HepG2 (cell line): ENCODE data around the gene MIDN. TPM values are rescaled to one million over a fixed set of nuclear protein-coding genes. Genes with fewer than 3 reads are reported as not detected.
A peak's percentile ranks its signal among the peaks of the same experiment; 100 is the strongest.

ENCODE experiments used
- ARNT ChIP-seq: fragments of 450-650 bp; IDR thresholded peaks from 2 replicates; pipeline ENCODE4 v1.6.1; 2017
- KAT2B ChIP-seq: fragments of 150-350 bp; IDR thresholded peaks from 2 replicates; pipeline ENCODE4 v1.6.1; 2014; ENCODE audit warnings: low read depth, low read length, borderline replicate concordance
- KLF13 ChIP-seq: sonication (generic); formaldehyde crosslinking; IDR thresholded peaks from 2 replicates; pipeline ENCODE4 v1.4.0; 2020; ENCODE audit warnings: mild to moderate bottlenecking, missing genetic modification reagents
- LCORL ChIP-seq, 2 experiments: fragments of 450-650 bp in 1 of 2; sonication (generic) in 1 of 2; formaldehyde crosslinking in 1 of 2; IDR thresholded peaks; 2 replicates each; pipeline versions ENCODE4 v1.5.0 to v1.6.1; 2017 to 2020; ENCODE audit warnings: antibody characterized with exemption in 1 of 2, missing genetic modification reagents in 1 of 2
- MXD4 ChIP-seq: IDR thresholded peaks from 2 replicates; pipeline ENCODE4 v1.6.1; 2016; ENCODE audit warnings: mild to moderate bottlenecking, missing biosample characterization, missing genetic modification reagents
- SOX5 ChIP-seq: IDR thresholded peaks from 2 replicates; pipeline ENCODE4 v1.6.1; 2016; ENCODE audit warnings: borderline replicate concordance
- YEATS2 ChIP-seq: sonication (generic); formaldehyde crosslinking; IDR thresholded peaks from 2 replicates; pipeline ENCODE4 v1.4.0; 2020; ENCODE audit warnings: missing genetic modification reagents, borderline replicate concordance
- ZC3H4 ChIP-seq: sonication (generic); formaldehyde crosslinking; IDR thresholded peaks from 2 replicates; pipeline ENCODE4 v1.4.0; 2020; ENCODE audit warnings: missing genetic modification reagents, borderline replicate concordance
- ZFP62 ChIP-seq: sonication (generic); formaldehyde crosslinking; IDR thresholded peaks from 2 replicates; pipeline ENCODE4 v1.4.0; 2020; ENCODE audit warnings: missing genetic modification reagents
- ZNF10 ChIP-seq: sonication (generic); formaldehyde crosslinking; IDR thresholded peaks from 2 replicates; pipeline ENCODE4 v1.4.0; 2020; ENCODE audit warnings: mild to moderate bottlenecking, low read depth, missing genetic modification reagents, borderline replicate concordance
- ZNF12 ChIP-seq: sonication (generic); formaldehyde crosslinking; IDR thresholded peaks from 2 replicates; pipeline ENCODE4 v1.5.0; 2020; ENCODE audit warnings: missing genetic modification reagents
- ZNF263 ChIP-seq: sonication (generic); formaldehyde crosslinking; IDR thresholded peaks from 2 replicates; pipeline ENCODE4 v1.4.0; 2020; ENCODE audit warnings: missing genetic modification reagents
- ZNF34 ChIP-seq: sonication (generic); formaldehyde crosslinking; IDR thresholded peaks from 2 replicates; pipeline ENCODE4 v1.4.0; 2020; ENCODE audit warnings: mild to moderate bottlenecking, missing genetic modification reagents, borderline replicate concordance
- ZNF570 ChIP-seq: sonication (generic); formaldehyde crosslinking; IDR thresholded peaks from 2 replicates; pipeline ENCODE4 v1.4.0; 2020; ENCODE audit warnings: mild to moderate bottlenecking, missing genetic modification reagents, borderline replicate concordance
- ZNF724P ChIP-seq: sonication (generic); formaldehyde crosslinking; IDR thresholded peaks from 2 replicates; pipeline ENCODE4 v1.8.0; 2022; ENCODE audit warnings: missing genetic modification reagents, borderline replicate concordance
- polyA plus RNA-seq, 8 experiments: library from polyadenylated mRNA; depleted of rRNA in 3 of 8; stranded (reverse) in 7 of 8; unstranded in 1 of 8; fragments of >200 nt; fragmentation: Illumina TruSeq in 4 of 8; extraction: Trizol in 4 of 8; gene quantifications; 2 replicates each; pipeline versions ENCODE4 v1.2.1 to v1.2.3, GENCODE V29; 2011 to 2016; ENCODE audit warnings: low read depth in 4 of 8, missing spikeins in 1 of 8, mixed read lengths in 1 of 8; ENCODE audit not compliant: insufficient read depth in 1 of 8
- total RNA-seq, 5 experiments: library from RNA; depleted of rRNA; stranded (reverse); fragments of >200 nt; fragmentation: Illumina TruSeq; extraction: Trizol; gene quantifications; 2 replicates each; pipeline ENCODE4 v1.2.3, GENCODE V29; 2016; ENCODE audit warnings: low read depth in 1 of 5
- TF ChIP-seq, protein P1 (sequence below): sonication (generic); formaldehyde crosslinking; IDR thresholded peaks from 2 replicates; pipeline ENCODE4 v1.4.0; 2020; ENCODE audit warnings: mild to moderate bottlenecking, missing genetic modification reagents
- TF ChIP-seq, protein P2 (sequence below): sonication (generic); formaldehyde crosslinking; IDR thresholded peaks from 2 replicates; pipeline ENCODE4 v1.4.0; 2020; ENCODE audit warnings: mild to moderate bottlenecking, missing genetic modification reagents
- TF ChIP-seq, protein P3 (sequence below): IDR thresholded peaks from 2 replicates; pipeline ENCODE4 v1.6.1; 2016; ENCODE audit warnings: mild to moderate bottlenecking
- TF ChIP-seq, protein P4 (sequence below): sonication (generic); formaldehyde crosslinking; IDR thresholded peaks from 2 replicates; pipeline ENCODE4 v1.5.0; 2020; ENCODE audit warnings: mild to moderate bottlenecking, missing genetic modification reagents
- TF ChIP-seq, protein P5 (sequence below): sonication (generic); formaldehyde crosslinking; IDR thresholded peaks from 2 replicates; pipeline ENCODE4 v1.4.0; 2020; ENCODE audit warnings: missing genetic modification reagents, mild to moderate bottlenecking, borderline replicate concordance

MIDN gene
- total and polyA plus RNA-seq, 2 of the 13 experiments (the other 11 are each of a cell fraction or from before 2014, with no cell fraction given), result 8.4 to 18.0 TPM

DNA sequence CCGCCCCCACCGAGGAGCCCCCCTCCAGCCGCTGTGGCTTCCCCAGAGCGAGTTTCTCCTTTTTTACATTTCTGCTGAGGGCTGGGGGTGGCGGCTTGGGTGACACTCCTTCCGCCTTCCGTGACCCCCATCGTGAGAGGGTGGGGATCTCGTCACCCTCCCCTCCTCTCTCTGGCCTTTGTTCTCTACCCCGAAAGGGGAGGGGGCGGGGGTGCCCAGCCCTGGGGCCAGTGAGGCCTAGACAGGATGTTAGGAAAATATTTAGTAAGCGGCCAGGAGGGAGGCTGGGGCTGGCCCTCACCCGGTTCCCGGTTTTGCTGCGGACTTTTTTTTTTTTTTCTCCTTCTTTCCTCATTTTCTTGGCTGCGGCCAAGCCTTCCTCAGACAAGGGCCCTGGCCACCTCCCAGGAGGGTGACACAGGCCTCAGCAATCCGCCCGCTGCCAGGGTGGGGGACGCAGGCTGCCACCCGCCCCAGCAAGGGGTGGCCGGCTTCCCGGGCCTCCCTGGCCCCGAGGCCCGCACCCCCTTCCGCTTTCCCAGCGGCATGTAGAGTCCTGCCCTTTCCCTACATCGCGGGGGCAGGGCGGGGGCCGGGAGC, 3.9 kb downstream of the MIDN start (continued):
- TF ChIP-seq, protein P1, sequence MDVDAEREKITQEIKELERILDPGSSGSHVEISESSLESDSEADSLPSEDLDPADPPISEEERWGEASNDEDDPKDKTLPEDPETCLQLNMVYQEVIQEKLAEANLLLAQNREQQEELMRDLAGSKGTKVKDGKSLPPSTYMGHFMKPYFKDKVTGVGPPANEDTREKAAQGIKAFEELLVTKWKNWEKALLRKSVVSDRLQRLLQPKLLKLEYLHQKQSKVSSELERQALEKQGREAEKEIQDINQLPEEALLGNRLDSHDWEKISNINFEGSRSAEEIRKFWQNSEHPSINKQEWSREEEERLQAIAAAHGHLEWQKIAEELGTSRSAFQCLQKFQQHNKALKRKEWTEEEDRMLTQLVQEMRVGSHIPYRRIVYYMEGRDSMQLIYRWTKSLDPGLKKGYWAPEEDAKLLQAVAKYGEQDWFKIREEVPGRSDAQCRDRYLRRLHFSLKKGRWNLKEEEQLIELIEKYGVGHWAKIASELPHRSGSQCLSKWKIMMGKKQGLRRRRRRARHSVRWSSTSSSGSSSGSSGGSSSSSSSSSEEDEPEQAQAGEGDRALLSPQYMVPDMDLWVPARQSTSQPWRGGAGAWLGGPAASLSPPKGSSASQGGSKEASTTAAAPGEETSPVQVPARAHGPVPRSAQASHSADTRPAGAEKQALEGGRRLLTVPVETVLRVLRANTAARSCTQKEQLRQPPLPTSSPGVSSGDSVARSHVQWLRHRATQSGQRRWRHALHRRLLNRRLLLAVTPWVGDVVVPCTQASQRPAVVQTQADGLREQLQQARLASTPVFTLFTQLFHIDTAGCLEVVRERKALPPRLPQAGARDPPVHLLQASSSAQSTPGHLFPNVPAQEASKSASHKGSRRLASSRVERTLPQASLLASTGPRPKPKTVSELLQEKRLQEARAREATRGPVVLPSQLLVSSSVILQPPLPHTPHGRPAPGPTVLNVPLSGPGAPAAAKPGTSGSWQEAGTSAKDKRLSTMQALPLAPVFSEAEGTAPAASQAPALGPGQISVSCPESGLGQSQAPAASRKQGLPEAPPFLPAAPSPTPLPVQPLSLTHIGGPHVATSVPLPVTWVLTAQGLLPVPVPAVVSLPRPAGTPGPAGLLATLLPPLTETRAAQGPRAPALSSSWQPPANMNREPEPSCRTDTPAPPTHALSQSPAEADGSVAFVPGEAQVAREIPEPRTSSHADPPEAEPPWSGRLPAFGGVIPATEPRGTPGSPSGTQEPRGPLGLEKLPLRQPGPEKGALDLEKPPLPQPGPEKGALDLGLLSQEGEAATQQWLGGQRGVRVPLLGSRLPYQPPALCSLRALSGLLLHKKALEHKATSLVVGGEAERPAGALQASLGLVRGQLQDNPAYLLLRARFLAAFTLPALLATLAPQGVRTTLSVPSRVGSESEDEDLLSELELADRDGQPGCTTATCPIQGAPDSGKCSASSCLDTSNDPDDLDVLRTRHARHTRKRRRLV, result no peak
- TF ChIP-seq, protein P2, sequence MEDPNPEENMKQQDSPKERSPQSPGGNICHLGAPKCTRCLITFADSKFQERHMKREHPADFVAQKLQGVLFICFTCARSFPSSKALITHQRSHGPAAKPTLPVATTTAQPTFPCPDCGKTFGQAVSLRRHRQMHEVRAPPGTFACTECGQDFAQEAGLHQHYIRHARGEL (CRISPR knock-in tag), result no peak
- TF ChIP-seq ZFP62 (no peak), ZNF263 (CRISPR knock-in tag) (no peak), SOX5 (peak; percentile 83), KLF13 (CRISPR knock-in tag) (no peak), ZNF34 (no peak), ZNF570 (CRISPR knock-in tag) (no peak), LCORL (IDR thresholded peaks at IDR 0.05) (no peak), LCORL (CRISPR knock-in tag; IDR thresholded peaks at IDR 0.05) (peak; percentile 72; the same call in 1 of the 2 replicates), YEATS2 (CRISPR knock-in tag) (no peak), ZNF10 (CRISPR knock-in tag) (no peak), ZC3H4 (CRISPR knock-in tag) (no peak), KAT2B (no peak), ZNF12 (CRISPR knock-in tag) (no peak), MXD4 (CRISPR knock-in tag) (no peak), ZNF724P (CRISPR knock-in tag) (no peak), ARNT (no peak)
- TF ChIP-seq, protein P3, sequence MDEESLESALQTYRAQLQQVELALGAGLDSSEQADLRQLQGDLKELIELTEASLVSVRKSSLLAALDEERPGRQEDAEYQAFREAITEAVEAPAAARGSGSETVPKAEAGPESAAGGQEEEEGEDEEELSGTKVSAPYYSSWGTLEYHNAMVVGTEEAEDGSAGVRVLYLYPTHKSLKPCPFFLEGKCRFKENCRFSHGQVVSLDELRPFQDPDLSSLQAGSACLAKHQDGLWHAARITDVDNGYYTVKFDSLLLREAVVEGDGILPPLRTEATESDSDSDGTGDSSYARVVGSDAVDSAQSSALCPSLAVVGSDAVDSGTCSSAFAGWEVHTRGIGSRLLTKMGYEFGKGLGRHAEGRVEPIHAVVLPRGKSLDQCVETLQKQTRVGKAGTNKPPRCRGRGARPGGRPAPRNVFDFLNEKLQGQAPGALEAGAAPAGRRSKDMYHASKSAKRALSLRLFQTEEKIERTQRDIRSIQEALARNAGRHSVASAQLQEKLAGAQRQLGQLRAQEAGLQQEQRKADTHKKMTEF (CRISPR knock-in tag), result no peak
- TF ChIP-seq, protein P4, sequence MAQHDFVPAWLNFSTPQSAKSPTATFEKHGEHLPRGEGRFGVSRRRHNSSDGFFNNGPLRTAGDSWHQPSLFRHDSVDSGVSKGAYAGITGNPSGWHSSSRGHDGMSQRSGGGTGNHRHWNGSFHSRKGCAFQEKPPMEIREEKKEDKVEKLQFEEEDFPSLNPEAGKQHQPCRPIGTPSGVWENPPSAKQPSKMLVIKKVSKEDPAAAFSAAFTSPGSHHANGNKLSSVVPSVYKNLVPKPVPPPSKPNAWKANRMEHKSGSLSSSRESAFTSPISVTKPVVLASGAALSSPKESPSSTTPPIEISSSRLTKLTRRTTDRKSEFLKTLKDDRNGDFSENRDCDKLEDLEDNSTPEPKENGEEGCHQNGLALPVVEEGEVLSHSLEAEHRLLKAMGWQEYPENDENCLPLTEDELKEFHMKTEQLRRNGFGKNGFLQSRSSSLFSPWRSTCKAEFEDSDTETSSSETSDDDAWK, result no peak
- TF ChIP-seq, protein P5, sequence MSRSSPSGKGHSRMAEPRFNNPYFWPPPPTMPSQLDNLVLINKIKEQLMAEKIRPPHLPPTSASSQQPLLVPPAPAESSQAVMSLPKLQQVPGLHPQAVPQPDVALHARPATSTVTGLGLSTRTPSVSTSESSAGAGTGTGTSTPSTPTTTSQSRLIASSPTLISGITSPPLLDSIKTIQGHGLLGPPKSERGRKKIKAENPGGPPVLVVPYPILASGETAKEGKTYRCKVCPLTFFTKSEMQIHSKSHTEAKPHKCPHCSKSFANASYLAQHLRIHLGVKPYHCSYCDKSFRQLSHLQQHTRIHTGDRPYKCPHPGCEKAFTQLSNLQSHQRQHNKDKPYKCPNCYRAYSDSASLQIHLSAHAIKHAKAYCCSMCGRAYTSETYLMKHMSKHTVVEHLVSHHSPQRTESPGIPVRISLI, result peak; percentile 54; the same call in 1 of the 2 replicates
